Muscle layer of colon (tissue), 2 donors: ENCODE data around the gene LGR4.

Source experiments
- H3K27ac ChIP-seq: one replicate; pipeline ENCODE4 v1.7.0; 2013; ENCODE audit warnings: low read depth, mild to moderate bottlenecking, low read length, moderate library complexity
- H3K27me3 ChIP-seq, 2 donors: one replicate each; pipeline ENCODE4 v1.7.0; 2013; ENCODE audit warnings: low read length in 2 of 2, mild to moderate bottlenecking in 2 of 2; ENCODE audit not compliant: insufficient read depth in 2 of 2, control insufficient read depth in 1 of 2
- H3K36me3 ChIP-seq: one replicate; pipeline ENCODE4 v1.7.0; 2013; ENCODE audit warnings: mild to moderate bottlenecking, low read length; ENCODE audit not compliant: insufficient read depth
- H3K4me1 ChIP-seq: one replicate; pipeline ENCODE4 v1.7.0; 2013; ENCODE audit warnings: mild to moderate bottlenecking, low read length; ENCODE audit not compliant: insufficient read depth
- H3K4me3 ChIP-seq, 2 donors: one replicate each; pipeline ENCODE4 v1.7.0; 2013; ENCODE audit warnings: low read length in 2 of 2, low read depth in 1 of 2, mild to moderate bottlenecking in 1 of 2, moderate library complexity in 1 of 2
- H3K9ac ChIP-seq: one replicate; pipeline ENCODE4 v1.7.0; 2013; ENCODE audit warnings: low read length
- H3K9me3 ChIP-seq: one replicate; pipeline ENCODE4 v1.7.0; 2013; ENCODE audit warnings: mild to moderate bottlenecking, low read length
- donor health status: abdominal sarcoma.
- donor health status: Adenocarcinoma of cecum.

LGR4 gene

DNA sequence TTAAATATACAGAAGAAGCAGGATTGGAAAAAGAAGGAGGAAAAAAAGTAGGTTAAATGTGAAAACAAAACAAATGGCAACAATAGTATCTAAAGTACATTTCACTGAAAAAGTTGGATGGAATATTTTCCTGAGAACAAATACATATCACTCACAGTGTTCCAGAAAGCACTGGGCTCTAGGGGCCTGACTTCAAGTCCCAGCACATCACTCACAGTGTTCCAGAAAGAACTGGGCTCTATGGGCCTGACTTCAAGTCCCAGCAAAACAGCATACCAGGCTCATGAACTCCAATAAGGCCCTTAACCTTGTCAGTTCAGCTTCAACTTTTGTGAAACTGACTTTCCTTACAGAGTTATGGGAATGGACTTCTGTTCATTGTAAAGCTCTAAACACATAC is 63.5 kb downstream of the LGR4 start:
- H3K9me3 ChIP-seq: no peaks in the 10 kb centered on the region
- H3K36me3 ChIP-seq: no peaks in the 10 kb centered on the region
- H3K9ac ChIP-seq: no peak overlapping the region
- H3K4me1 ChIP-seq: no peaks in the 10 kb centered on the region
- no peak overlapping the region for H3K27ac ChIP-seq
- H3K27me3 ChIP-seq: no peaks in the 10 kb centered on the region
- H3K4me3 ChIP-seq: no peak overlapping the region

DNA sequence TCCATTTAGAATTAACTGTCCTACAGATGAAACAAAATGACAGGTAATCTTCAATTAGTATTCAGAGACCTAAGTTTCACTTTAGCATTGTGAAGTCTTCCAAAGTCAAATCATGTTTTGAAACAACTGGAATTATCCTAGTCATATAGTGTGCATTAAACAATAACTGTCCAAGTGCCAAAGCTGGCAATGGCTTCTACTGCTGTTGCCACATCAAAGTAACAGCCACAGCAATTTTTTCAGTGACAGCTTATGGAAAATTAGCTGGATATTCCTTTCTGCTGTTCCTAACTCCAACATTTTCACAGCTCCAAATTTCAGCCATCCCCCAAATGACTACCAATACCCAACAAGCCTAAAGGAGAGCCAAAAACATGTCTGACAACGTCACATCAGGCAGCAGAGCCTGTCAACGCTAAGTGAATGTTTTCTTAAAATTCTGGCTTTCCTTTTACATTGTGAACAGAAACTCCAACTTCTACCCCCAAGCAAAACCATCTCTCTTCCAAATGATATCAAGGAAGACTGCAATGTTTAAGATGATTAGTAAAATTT is 64.3 kb downstream of the LGR4 start:
- Histone ChIP-seq H3K4me3 (no peak overlapping the region), H3K9me3 (no peaks in the 10 kb centered on the region), H3K27me3 (no peaks in the 10 kb centered on the region), H3K27ac (no peak overlapping the region), H3K9ac (no peak overlapping the region), H3K4me1 (no peaks in the 10 kb centered on the region), H3K36me3 (no peaks in the 10 kb centered on the region)

DNA sequence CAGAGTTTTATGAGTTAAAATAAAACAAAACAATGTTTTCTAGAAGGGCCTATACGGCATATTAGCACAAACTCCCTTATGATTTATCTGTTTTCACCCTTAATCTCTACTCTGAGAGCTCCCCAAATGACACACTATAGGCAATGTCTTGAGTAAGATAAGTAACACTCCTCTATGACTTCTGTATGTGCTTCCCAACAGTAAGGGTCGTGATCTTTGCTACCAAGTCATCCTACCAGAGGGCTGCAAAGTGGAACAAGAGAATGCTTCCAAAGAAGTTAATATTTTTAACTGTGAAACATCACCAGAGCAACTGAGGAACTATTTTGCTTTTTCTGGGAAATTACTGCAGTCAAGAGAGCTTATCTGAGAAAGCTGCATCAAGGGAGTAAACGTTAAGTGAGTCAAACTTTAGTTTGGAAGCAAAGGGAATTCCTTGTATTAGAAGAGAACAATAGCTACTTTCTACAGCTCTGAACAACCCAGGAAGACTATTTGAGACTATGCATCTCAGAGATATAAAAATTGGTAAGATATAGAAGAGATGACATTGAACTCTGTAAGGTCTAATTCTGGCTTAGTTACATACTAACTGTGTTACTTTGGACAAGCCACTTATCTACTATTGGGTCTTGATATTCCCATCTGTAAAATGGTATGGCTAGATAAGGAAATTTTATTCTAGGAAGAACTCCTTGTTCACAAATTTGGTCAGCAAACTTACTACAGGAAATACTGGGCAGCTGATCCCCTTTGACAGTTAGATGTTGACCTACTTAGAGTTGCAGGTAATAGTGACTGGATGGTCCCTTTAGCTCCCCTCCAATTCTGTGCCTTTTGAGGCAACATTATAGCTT is 65.9 kb downstream of the LGR4 start:
- no peaks in the 10 kb centered on the region for H3K9me3 ChIP-seq
- H3K36me3 ChIP-seq: no peaks in the 10 kb centered on the region
- no peaks in the 10 kb centered on the region for H3K4me1 ChIP-seq
- no peak overlapping the region for H3K27ac ChIP-seq
- no peak overlapping the region for H3K9ac ChIP-seq
- H3K4me3 ChIP-seq: no peak overlapping the region
- H3K27me3 ChIP-seq: no peaks in the 10 kb centered on the region

DNA sequence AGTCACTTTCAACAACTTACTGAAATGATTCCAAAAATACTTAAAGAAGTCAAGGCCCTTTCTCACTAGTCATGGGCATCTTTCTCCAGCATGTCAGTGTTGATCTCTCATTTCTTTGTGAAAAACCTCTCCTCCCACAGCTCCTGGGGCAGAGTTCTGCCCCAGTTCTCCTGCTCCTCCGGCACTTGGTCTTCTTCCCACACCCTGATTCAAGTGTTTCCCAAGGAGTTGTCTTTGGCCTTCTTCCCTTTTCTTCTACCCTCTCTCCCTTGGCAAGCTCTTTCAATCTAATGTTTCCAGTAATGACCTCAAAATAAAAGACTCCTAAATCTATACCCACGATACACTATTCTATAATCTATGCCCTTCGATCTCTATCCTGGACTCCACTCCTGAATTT is 67.5 kb downstream of the LGR4 start:
- no peak overlapping the region for H3K4me3 ChIP-seq
- H3K27me3 ChIP-seq: no peaks in the 10 kb centered on the region
- no peak overlapping the region for H3K9ac ChIP-seq
- H3K36me3 ChIP-seq: no peaks in the 10 kb centered on the region
- H3K9me3 ChIP-seq: no peaks in the 10 kb centered on the region
- H3K4me1 ChIP-seq: no peaks in the 10 kb centered on the region
- no peak overlapping the region for H3K27ac ChIP-seq

DNA sequence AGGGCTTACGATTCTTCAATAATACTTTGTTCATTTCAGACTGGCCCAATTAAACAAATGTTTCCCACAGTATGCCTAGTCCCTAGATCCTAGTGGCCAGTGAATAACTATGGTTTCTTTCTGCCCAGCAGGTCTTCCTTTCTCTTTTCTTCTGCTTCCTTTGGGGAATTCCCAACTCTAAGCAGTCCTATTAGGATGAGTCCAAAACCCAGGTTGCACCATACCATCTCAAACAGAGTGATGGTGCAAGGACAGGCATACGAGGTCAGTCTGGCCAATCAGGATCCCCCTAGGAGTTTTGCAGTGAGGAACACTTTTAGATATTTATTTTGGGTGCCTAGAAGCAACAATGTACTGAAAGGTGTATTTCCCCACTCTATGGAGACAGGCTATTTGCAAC is 68.2 kb downstream of the LGR4 start:
- H3K27ac ChIP-seq: no peak overlapping the region
- H3K4me1 ChIP-seq: no peaks in the 10 kb centered on the region
- no peaks in the 10 kb centered on the region for H3K9me3 ChIP-seq
- no peaks in the 10 kb centered on the region for H3K36me3 ChIP-seq
- no peak overlapping the region for H3K4me3 ChIP-seq
- H3K27me3 ChIP-seq: no peaks in the 10 kb centered on the region
- no peak overlapping the region for H3K9ac ChIP-seq

DNA sequence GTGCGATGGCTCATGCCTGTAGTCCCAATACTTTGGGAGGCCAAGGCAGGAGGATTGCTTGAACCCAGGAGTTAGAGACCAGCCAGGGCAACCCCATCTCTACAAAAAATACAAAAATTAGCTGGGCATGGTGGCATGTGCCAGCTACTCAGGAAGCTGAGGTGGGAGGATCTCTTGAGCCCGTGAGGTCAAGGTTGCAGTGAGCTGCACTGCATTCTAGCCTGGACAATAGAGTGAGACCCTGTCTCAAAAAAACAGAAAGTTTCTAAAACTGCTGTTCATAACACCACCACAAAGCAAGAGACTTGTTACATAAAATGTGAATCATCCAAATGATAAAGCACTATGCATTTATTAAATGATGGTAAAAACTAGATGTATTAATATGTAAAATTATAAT is 69.4 kb downstream of the LGR4 start:
- Histone ChIP-seq H3K9me3 (no peaks in the 10 kb centered on the region), H3K4me1 (no peaks in the 10 kb centered on the region), H3K4me3 (no peak overlapping the region), H3K27me3 (no peaks in the 10 kb centered on the region), H3K27ac (no peak overlapping the region), H3K36me3 (no peaks in the 10 kb centered on the region), H3K9ac (no peak overlapping the region)

DNA sequence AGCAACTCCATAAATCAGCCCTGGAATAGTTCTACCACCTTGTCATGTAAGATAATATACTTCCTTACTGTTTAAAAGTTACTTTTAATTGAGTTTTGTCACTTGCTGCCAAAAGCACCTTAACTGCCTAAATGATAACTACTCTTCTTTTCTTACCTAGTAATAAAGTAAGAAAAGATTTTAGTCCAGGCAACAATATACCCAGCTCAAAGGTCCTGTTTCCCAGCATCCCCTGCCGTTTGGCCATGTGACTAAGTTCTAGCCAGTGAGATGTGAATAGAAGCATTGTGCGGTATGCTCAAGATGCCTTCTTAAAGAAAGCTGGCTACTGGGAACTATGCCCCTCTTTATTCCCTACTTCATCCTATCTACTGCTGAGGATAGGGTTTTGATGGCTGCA is 70.1 kb downstream of the LGR4 start:
- Histone ChIP-seq H3K9me3 (no peaks in the 10 kb centered on the region), H3K36me3 (no peaks in the 10 kb centered on the region), H3K27ac (no peak overlapping the region), H3K27me3 (no peaks in the 10 kb centered on the region), H3K9ac (no peak overlapping the region), H3K4me1 (no peaks in the 10 kb centered on the region), H3K4me3 (no peak overlapping the region)

DNA sequence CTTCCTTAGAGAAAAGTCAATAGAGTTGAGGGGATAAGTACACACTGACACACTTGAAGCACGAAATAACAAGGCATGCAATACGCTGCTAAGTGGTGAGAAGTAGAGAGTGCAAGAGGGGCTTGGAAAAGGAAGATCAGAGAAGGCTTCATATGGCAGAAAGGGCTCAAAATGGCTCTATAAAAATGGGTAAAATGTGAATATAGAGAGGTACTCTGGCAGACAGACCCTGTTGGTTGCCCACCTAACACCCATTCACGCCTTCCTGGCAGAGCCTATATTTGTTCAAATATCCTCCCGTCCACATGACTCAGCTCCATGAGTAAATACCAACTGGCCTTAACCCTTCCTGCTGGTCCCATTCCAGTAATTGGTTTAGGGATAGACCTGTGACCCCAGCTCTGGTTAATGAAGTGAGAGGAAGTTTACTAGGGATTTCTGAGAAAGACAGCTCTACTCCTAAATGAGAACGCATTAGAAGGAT is 70.7 kb downstream of the LGR4 start:
- H3K4me3 ChIP-seq: no peak overlapping the region
- no peaks in the 10 kb centered on the region for H3K27me3 ChIP-seq
- no peak overlapping the region for H3K9ac ChIP-seq
- H3K9me3 ChIP-seq: no peaks in the 10 kb centered on the region
- H3K4me1 ChIP-seq: peaks cover 1% of the 10 kb centered on the region
- H3K36me3 ChIP-seq: no peaks in the 10 kb centered on the region
- no peak overlapping the region for H3K27ac ChIP-seq

DNA sequence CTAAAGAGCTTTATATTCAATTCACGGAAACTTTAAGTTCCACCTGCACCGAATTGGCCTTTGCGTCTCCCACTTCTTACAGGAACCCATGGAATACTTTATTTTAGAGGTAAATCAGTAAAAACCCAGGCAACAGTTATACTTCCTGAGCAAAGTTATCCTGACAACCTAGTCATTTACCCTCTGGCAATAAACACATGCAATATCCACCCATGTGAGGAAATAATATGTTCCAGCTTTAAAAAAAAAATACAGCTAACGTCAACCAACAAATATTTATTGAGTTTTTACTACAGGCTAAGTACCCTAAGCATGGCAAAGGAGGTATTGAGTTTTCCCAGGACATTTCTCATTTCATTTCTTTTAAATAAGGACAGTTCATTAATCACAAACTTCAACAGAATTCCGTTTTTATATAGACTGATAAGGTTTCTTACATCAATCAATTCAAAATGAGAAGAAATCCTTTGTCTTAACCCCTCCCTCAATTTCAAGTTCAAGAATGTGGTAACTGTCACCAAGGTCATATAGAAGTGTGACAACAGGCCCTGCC is 71.2 kb downstream of the LGR4 start:
- Histone ChIP-seq H3K9ac (no peak overlapping the region), H3K27ac (no peak overlapping the region), H3K4me1 (peaks cover 6% of the 10 kb centered on the region), H3K9me3 (no peaks in the 10 kb centered on the region), H3K4me3 (no peak overlapping the region), H3K27me3 (no peaks in the 10 kb centered on the region), H3K36me3 (no peaks in the 10 kb centered on the region)

DNA sequence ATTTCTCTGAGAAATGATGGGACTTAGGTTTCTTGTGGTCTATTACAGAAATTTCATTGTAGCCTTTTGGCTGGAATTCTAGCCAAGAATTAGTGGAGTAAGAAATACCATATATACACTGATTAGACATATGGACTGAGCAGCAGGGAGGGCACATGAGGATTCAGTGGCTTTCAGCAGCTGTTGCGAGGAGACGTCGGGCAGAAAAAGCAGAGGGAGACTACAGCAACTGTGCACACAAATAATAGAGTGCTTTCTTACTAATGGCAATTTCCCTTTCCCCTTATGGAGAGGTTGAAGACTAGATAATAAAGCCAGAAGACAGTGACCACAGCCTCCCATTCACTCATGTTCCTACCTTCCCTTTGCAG is 74.2 kb downstream of the LGR4 start:
- no peak overlapping the region for H3K4me3 ChIP-seq
- H3K27me3 ChIP-seq: no peaks in the 10 kb centered on the region
- no peak overlapping the region for H3K27ac ChIP-seq
- no peak overlapping the region for H3K9ac ChIP-seq
- H3K4me1 ChIP-seq: peaks cover 24% of the 10 kb centered on the region
- no peaks in the 10 kb centered on the region for H3K36me3 ChIP-seq
- H3K9me3 ChIP-seq: no peaks in the 10 kb centered on the region

DNA sequence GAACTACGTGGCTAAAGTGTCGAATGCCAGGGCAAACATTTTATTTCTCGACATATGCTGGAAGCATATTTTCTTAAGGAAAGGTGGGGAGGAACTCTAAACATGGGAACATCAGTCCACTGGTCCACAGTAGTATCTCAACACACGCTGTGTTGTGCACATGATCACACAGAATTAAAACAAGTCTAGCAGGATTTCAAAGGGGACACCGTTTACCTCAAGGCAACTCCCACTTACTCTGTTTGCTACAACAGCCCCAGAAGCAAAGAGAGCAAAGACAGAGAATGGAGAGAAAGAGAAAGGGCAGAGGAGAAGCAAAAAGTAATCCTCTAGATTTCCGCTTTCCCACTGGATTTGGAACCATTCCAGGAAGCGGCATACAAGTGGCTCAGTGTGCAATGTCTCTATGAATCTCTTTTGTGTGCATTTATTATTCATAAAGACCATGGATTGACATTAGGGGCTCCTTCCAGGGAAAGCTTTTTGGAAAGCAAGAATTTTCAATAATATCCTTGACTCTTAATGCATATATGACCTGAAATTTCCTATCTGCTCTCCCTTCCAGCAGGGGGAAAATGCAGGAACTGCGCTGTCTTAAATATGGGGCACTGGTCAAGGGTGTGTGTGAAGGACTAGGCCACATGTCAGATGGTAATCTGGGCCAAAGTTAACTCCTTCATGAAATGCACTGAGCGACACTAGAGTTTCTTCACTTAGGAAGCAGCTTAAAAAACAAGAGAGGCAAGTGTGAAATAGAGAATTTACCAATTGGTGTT is 74.8 kb downstream of the LGR4 start:
- Histone ChIP-seq H3K9ac (no peak overlapping the region), H3K27ac (no peak overlapping the region), H3K4me3 (no peak overlapping the region), H3K9me3 (no peaks in the 10 kb centered on the region), H3K4me1 (peaks cover 27% of the 10 kb centered on the region), H3K36me3 (no peaks in the 10 kb centered on the region), H3K27me3 (no peaks in the 10 kb centered on the region)
